PC-3 (cell line): ENCODE measurements around the gene DDX50. TPM values are rescaled to one million over a fixed set of nuclear protein-coding genes. Genes with fewer than 3 reads are reported as not detected.

Source experiments
- ATAC-seq: fragments of 200-7000 bp; cut with Tn5 transposase; 2 replicates; pipeline ENCODE4 v1.9.1; 2020; ENCODE audit warnings: mild to moderate bottlenecking, moderate library complexity
- BruUV-seq: library from RNA; stranded (reverse); fragments of 400-500 nt; replicated peaks from 2 replicates; lab custom pipeline; 2021; lab: Mats Ljungman, UMichigan
- CTCF ChIA-PET: fragments of 300-600 bp; sonication (Branson Sonifier 250); formaldehyde crosslinking; loops from one replicate; lab custom pipeline; 2022; ENCODE audit warnings: antibody characterized with exemption; lab: Charles Lee
- POLR2A ChIA-PET: fragments of 300-600 bp; sonication (Branson Sonifier 250); formaldehyde crosslinking; loops from one replicate; lab custom pipeline; 2022; ENCODE audit warnings: antibody characterized with exemption; ENCODE audit not compliant: unreplicated experiment; lab: Charles Lee
- DNase-seq: peaks from one replicate; pipeline ENCODE4 v3.0.0-alpha.2; 2015
- H2AFZ ChIP-seq: fragments of 300-600 bp; sonication (generic); 2 replicates; pipeline ENCODE4 v1.6.0; 2016; ENCODE audit warnings: antibody characterized with exemption, low read length
- H3F3A ChIP-seq: fragments of 300-600 bp; sonication (generic); one replicate; pipeline ENCODE4 v1.6.0; 2017; ENCODE audit warnings: antibody characterized with exemption, low read length, control low read depth, mild to moderate bottlenecking; ENCODE audit not compliant: unreplicated experiment
- H3K27ac ChIP-seq: fragments of 300-600 bp; sonication (generic); 2 replicates; pipeline ENCODE4 v1.5.1; 2016; ENCODE audit warnings: mild to moderate bottlenecking, low read length
- H3K27me3 ChIP-seq: fragments of 300-600 bp; sonication (generic); 2 replicates; pipeline ENCODE4 v1.6.1; 2016; ENCODE audit warnings: low read length, mixed read lengths
- H3K36me3 ChIP-seq: fragments of 300-600 bp; sonication (generic); 2 replicates; pipeline ENCODE4 v1.6.1; 2016; ENCODE audit warnings: low read depth, mixed run types, low read length, mixed read lengths
- H3K4me1 ChIP-seq: fragments of 300-600 bp; sonication (generic); 2 replicates; pipeline ENCODE4 v1.5.1; 2016; ENCODE audit warnings: low read length; ENCODE audit not compliant: insufficient read depth
- H3K4me2 ChIP-seq: fragments of 300-600 bp; sonication (generic); 2 replicates; pipeline ENCODE4 v1.6.0; 2016; ENCODE audit warnings: low read length
- H3K4me3 ChIP-seq: fragments of 300-600 bp; sonication (generic); 2 replicates; pipeline ENCODE4 v1.5.1; 2016; ENCODE audit warnings: mild to moderate bottlenecking, low read length, mixed read lengths
- H3K79me2 ChIP-seq: fragments of 300-600 bp; sonication (generic); 2 replicates; pipeline ENCODE4 v1.6.1; 2017; ENCODE audit warnings: low read length, mixed read lengths
- H3K9ac ChIP-seq: fragments of 300-600 bp; sonication (generic); 2 replicates; pipeline ENCODE4 v1.6.0; 2016; ENCODE audit warnings: mild to moderate bottlenecking, low read length
- H3K9me2 ChIP-seq: fragments of 300-600 bp; sonication (generic); replicated peaks from 2 replicates; pipeline ENCODE4 v1.6.1; 2016; ENCODE audit warnings: mixed run types, low read length, mixed read lengths
- H3K9me3 ChIP-seq: fragments of 300-600 bp; sonication (generic); 2 replicates; pipeline ENCODE4 v1.6.1; 2016; ENCODE audit warnings: low read length, mixed read lengths
- H4K20me1 ChIP-seq: fragments of 300-600 bp; sonication (generic); 2 replicates; pipeline ENCODE4 v1.6.1; 2016; ENCODE audit warnings: low read length, mixed read lengths
- CTCF ChIP-seq: fragments of 300-600 bp; sonication (generic); conservative IDR thresholded peaks from 2 replicates; pipeline ENCODE4 v1.5.1; 2017; ENCODE audit warnings: antibody characterized with exemption, low read depth, mild to moderate bottlenecking, low read length
- EZH2 ChIP-seq: fragments of 300-600 bp; sonication (generic); IDR thresholded peaks from one replicate; pipeline ENCODE4 v1.6.1; 2017; ENCODE audit warnings: antibody characterized with exemption, mild to moderate bottlenecking, low read length; ENCODE audit not compliant: unreplicated experiment
- EZH2phosphoT487 ChIP-seq: fragments of 300-600 bp; sonication (generic); IDR thresholded peaks from 2 replicates; pipeline ENCODE4 v1.6.1; 2018; ENCODE audit warnings: mild to moderate bottlenecking, antibody characterized with exemption, low read length, borderline replicate concordance
- intact Hi-C: fragments of 100-400 bp; cut with micrococcal nuclease; formaldehyde crosslinking; loops from 2 replicates; pipeline ENCODE4 v1.9.0; 2023
- total RNA-seq: library from RNA; depleted of rRNA; stranded (reverse); fragments of >200 nt; gene quantifications from 2 replicates; pipeline ENCODE4 v1.2.3, GENCODE V29; 2014

Gene DDX50
- total RNA-seq, 1 experiment from 2014 or later, result 41.4 TPM

GRCh38 chr10:68900427-68901104, 549 bp upstream of the DDX50 start:
- TF ChIP-seq EZH2phosphoT487 (no peak), EZH2 (no peak), CTCF (no peak)
- Histone ChIP-seq H3K36me3 (no peaks in the 10 kb centered on the region), H3K4me3 (peak overlapping the region; percentile 88), H3K9me3 (no peaks in the 10 kb centered on the region), H3K9me2 (no peaks in the 10 kb centered on the region), H3K27ac (peak overlapping the region; percentile 85), H3K4me1 (peaks cover 16% of the 10 kb centered on the region), H3K4me2 (peak overlapping the region; percentile 92), H3F3A (no peaks in the 10 kb centered on the region), H3K9ac (peak overlapping the region; percentile 90), H3K79me2 (peaks cover 44% of the 10 kb centered on the region), H4K20me1 (no peaks in the 10 kb centered on the region), H3K27me3 (no peaks in the 10 kb centered on the region), H2AFZ (peak overlapping the region; percentile 96)
- BruUV-seq, result TSS peak; percentile 91
- POLR2A ChIA-PET, result interaction anchor here (0.6 kb wide), 4 partner anchors 40 to 426 kb away, joined by 3 to 8 read pairs (median 3); no protein-coding TSS in a partner anchor
- intact Hi-C loops, result loop anchor here (1.0 to 5.0 kb wide), 2 partner anchors 108 to 568 kb away; partner anchors contain the start of genes HNRNPH3 and PBLD
- no peak for DNase-seq
- CTCF ChIA-PET, result interaction anchor here (0.5 kb wide), 1 partner anchor 234 kb away, joined by 3 read pairs; no protein-coding TSS in a partner anchor
- ATAC-seq, result peak; percentile 30; the same call in 1 of the 2 replicates

- CTCF ChIA-PET, result no interaction called here
- POLR2A ChIA-PET, result no interaction called here
- peak overlapping the region; percentile 88 for H3K4me3 ChIP-seq
- H3K9me2 ChIP-seq, result no peaks in the 10 kb centered on the region
- ATAC-seq (no peak), DNase-seq (no peak)
- no peaks in the 10 kb centered on the region for H3K9me3 ChIP-seq
- peaks cover 16% of the 10 kb centered on the region for H3K4me1 ChIP-seq
- H3K36me3 ChIP-seq, result peaks cover 9% of the 10 kb centered on the region
- intact Hi-C loops, result loop anchor here (5.0 kb wide), 1 partner anchor 570 kb away; the partner anchor contains the start of genes HNRNPH3 and PBLD
- peaks cover 54% of the 10 kb centered on the region for H3K79me2 ChIP-seq
- TF ChIP-seq EZH2 (no peak), EZH2phosphoT487 (no peak), CTCF (no peak)
- H3K27me3 ChIP-seq, result no peaks in the 10 kb centered on the region
- H4K20me1 ChIP-seq, result no peaks in the 10 kb centered on the region
- peak overlapping the region; percentile 90 for H3K9ac ChIP-seq
- H3K4me2 ChIP-seq, result peak overlapping the region; percentile 92
- H3K27ac ChIP-seq, result no peak overlapping the region
- H3F3A ChIP-seq, result no peaks in the 10 kb centered on the region
- no peak overlapping the region for H2AFZ ChIP-seq
- BruUV-seq, result no TSS peak
Measured at GRCh38 chr10:68902382-68902781, 1.3 kb downstream of the DDX50 start.

- CTCF ChIA-PET, result no interaction called here
- H4K20me1 ChIP-seq, result no peaks in the 10 kb centered on the region
- H3K27me3 ChIP-seq, result no peaks in the 10 kb centered on the region
- no peaks in the 10 kb centered on the region for H3K4me1 ChIP-seq
- BruUV-seq, result no TSS peak
- DNase-seq, result no peak
- POLR2A ChIA-PET, result no interaction called here
- no peak for ATAC-seq
- no peaks in the 10 kb centered on the region for H3K9me2 ChIP-seq
- H3K79me2 ChIP-seq, result no peaks in the 10 kb centered on the region
- intact Hi-C loops, result no loop called here
- TF ChIP-seq EZH2phosphoT487 (no peak), CTCF (no peak), EZH2 (no peak)
- H3K4me3 ChIP-seq, result no peak overlapping the region
- H3K36me3 ChIP-seq, result peaks cover 20% of the 10 kb centered on the region
- H3F3A ChIP-seq, result no peaks in the 10 kb centered on the region
- H3K27ac ChIP-seq, result no peak overlapping the region
- H3K4me2 ChIP-seq, result no peak overlapping the region
- H3K9me3 ChIP-seq, result no peaks in the 10 kb centered on the region
- no peak overlapping the region for H2AFZ ChIP-seq
- H3K9ac ChIP-seq, result no peak overlapping the region
Measured at GRCh38 chr10:68924593-68924992, 23.5 kb downstream of the DDX50 start.
